ENCODE data around the gene DHTKD1. TPM values are rescaled to one million over a fixed set of nuclear protein-coding genes. Genes with fewer than 3 reads are reported as not detected.

Gene DHTKD1
- total and polyA plus RNA-seq, 4 donors, result 26.2 to 119 (median 43.0) TPM

DNA sequence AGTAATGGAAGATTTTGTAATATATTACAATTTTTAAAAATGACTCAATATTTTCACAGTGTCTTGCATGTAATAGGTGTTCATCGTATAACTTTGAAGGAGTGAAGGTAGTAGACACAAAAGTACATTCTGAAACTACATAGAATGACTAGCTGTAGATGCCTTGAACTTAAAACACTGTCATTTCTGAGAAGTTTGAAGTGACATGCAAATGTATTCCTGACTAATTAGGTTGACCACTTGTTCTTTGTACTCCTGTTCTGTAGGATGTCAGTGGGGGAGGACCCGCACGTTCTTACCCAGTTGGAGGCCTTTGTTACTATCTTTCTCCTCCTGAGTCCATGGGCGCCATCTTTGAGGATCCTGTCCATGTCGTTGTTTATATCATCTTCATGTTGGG is 91.9 kb downstream of the DHTKD1 start:
- no peaks in the 10 kb centered on the region for H3K27me3 ChIP-seq (ENCODE audit: control insufficient read depth in 4 of 4, insufficient read depth in 4 of 4, low read length in 3 of 4)
- no peak overlapping the region for H3K27ac ChIP-seq (ENCODE audit: low read depth in 1 of 2, low read length in 2 of 2)
- no peaks in the 10 kb centered on the region for H3K9me3 ChIP-seq (ENCODE audit: control insufficient read depth in 4 of 4, low read length in 3 of 4)
- no peak overlapping the region for H3K4me3 ChIP-seq (ENCODE audit: low read depth in 1 of 3, low read length in 3 of 3)
- H3K4me1 ChIP-seq (ENCODE audit: control insufficient read depth in 4 of 4, insufficient read depth in 4 of 4, low read length in 3 of 4), result peaks cover 3 to 28% (median 25%) of the 10 kb centered on the region in 4 donors
- TF ChIP-seq SP1 (IDR thresholded peaks at IDR 0.05) (no peak), JUND (IDR thresholded peaks at IDR 0.05) (no peak), TAF1 (conservative IDR thresholded peaks at IDR 0.05) (no peak), FOXA1 (IDR thresholded peaks at IDR 0.05) (no peak)
- TF ChIP-seq, protein P1, sequence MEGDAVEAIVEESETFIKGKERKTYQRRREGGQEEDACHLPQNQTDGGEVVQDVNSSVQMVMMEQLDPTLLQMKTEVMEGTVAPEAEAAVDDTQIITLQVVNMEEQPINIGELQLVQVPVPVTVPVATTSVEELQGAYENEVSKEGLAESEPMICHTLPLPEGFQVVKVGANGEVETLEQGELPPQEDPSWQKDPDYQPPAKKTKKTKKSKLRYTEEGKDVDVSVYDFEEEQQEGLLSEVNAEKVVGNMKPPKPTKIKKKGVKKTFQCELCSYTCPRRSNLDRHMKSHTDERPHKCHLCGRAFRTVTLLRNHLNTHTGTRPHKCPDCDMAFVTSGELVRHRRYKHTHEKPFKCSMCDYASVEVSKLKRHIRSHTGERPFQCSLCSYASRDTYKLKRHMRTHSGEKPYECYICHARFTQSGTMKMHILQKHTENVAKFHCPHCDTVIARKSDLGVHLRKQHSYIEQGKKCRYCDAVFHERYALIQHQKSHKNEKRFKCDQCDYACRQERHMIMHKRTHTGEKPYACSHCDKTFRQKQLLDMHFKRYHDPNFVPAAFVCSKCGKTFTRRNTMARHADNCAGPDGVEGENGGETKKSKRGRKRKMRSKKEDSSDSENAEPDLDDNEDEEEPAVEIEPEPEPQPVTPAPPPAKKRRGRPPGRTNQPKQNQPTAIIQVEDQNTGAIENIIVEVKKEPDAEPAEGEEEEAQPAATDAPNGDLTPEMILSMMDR (IDR thresholded peaks at IDR 0.05; ENCODE audit: low read depth, low read length, missing input control), result no peak
- TF ChIP-seq, protein P2, sequence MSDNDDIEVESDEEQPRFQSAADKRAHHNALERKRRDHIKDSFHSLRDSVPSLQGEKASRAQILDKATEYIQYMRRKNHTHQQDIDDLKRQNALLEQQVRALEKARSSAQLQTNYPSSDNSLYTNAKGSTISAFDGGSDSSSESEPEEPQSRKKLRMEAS (IDR thresholded peaks at IDR 0.05), result no peak
- TF ChIP-seq, protein P3, sequence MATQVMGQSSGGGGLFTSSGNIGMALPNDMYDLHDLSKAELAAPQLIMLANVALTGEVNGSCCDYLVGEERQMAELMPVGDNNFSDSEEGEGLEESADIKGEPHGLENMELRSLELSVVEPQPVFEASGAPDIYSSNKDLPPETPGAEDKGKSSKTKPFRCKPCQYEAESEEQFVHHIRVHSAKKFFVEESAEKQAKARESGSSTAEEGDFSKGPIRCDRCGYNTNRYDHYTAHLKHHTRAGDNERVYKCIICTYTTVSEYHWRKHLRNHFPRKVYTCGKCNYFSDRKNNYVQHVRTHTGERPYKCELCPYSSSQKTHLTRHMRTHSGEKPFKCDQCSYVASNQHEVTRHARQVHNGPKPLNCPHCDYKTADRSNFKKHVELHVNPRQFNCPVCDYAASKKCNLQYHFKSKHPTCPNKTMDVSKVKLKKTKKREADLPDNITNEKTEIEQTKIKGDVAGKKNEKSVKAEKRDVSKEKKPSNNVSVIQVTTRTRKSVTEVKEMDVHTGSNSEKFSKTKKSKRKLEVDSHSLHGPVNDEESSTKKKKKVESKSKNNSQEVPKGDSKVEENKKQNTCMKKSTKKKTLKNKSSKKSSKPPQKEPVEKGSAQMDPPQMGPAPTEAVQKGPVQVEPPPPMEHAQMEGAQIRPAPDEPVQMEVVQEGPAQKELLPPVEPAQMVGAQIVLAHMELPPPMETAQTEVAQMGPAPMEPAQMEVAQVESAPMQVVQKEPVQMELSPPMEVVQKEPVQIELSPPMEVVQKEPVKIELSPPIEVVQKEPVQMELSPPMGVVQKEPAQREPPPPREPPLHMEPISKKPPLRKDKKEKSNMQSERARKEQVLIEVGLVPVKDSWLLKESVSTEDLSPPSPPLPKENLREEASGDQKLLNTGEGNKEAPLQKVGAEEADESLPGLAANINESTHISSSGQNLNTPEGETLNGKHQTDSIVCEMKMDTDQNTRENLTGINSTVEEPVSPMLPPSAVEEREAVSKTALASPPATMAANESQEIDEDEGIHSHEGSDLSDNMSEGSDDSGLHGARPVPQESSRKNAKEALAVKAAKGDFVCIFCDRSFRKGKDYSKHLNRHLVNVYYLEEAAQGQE (IDR thresholded peaks at IDR 0.05), result no peak
- TF ChIP-seq, protein P4, sequence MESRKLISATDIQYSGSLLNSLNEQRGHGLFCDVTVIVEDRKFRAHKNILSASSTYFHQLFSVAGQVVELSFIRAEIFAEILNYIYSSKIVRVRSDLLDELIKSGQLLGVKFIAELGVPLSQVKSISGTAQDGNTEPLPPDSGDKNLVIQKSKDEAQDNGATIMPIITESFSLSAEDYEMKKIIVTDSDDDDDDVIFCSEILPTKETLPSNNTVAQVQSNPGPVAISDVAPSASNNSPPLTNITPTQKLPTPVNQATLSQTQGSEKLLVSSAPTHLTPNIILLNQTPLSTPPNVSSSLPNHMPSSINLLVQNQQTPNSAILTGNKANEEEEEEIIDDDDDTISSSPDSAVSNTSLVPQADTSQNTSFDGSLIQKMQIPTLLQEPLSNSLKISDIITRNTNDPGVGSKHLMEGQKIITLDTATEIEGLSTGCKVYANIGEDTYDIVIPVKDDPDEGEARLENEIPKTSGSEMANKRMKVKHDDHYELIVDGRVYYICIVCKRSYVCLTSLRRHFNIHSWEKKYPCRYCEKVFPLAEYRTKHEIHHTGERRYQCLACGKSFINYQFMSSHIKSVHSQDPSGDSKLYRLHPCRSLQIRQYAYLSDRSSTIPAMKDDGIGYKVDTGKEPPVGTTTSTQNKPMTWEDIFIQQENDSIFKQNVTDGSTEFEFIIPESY (IDR thresholded peaks at IDR 0.05), result no peak
- TF ChIP-seq, protein P5, sequence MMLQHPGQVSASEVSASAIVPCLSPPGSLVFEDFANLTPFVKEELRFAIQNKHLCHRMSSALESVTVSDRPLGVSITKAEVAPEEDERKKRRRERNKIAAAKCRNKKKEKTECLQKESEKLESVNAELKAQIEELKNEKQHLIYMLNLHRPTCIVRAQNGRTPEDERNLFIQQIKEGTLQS (IDR thresholded peaks at IDR 0.05), result no peak
- no peak overlapping the region for H3K9ac ChIP-seq (ENCODE audit: low read depth in 1 of 2, low read length in 2 of 2)
- no peak for DNase-seq (ENCODE audit: low spot score)
- peaks cover 1 to 15% (median 11%) of the 10 kb centered on the region in 4 donors for H3K36me3 ChIP-seq (ENCODE audit: control insufficient read depth in 4 of 4, insufficient read depth in 3 of 4, low read depth in 1 of 4, low read length in 3 of 4)
- WGBS, result 95% methylated on average over 5 of the region's 5 CpGs

DNA sequence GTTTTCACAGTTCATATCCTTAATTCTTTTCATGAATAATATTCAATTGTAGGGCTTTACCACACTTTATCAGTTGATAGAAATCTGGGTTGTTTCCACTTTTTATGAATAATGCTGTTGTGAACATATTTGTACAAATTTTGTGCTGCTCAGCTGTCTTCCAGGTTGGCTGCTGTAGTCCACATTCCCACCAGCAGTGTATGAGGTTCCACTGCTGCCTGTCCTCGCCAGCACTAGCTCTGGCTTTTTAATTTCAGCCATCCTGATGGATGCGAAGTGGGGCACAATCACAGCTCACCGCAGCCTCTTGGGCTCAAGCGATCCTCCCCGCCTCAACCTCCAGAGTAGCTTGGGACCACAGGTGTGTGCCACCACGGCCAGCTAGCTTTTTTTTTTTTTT is 94.2 kb downstream of the DHTKD1 start:
- 96% methylated on average over 6 of the region's 6 CpGs for WGBS
- no peaks in the 10 kb centered on the region for H3K27me3 ChIP-seq (ENCODE audit: control insufficient read depth in 4 of 4, insufficient read depth in 4 of 4, low read length in 3 of 4)
- H3K9ac ChIP-seq (ENCODE audit: low read depth in 1 of 2, low read length in 2 of 2), result no peak overlapping the region
- no peak overlapping the region for H3K27ac ChIP-seq (ENCODE audit: low read depth in 1 of 2, low read length in 2 of 2)
- H3K36me3 ChIP-seq (ENCODE audit: control insufficient read depth in 4 of 4, insufficient read depth in 3 of 4, low read depth in 1 of 4, low read length in 3 of 4), result peaks cover 8 to 27% (median 15%) of the 10 kb centered on the region in 4 donors
- H3K4me1 ChIP-seq (ENCODE audit: control insufficient read depth in 4 of 4, insufficient read depth in 4 of 4, low read length in 3 of 4), result peaks cover 1 to 28% (median 25%) of the 10 kb centered on the region in 4 donors
- no peak for DNase-seq (ENCODE audit: low spot score)
- no peaks in the 10 kb centered on the region for H3K9me3 ChIP-seq (ENCODE audit: control insufficient read depth in 4 of 4, low read length in 3 of 4)
- H3K4me3 ChIP-seq (ENCODE audit: low read depth in 1 of 3, low read length in 3 of 3), result no peak overlapping the region
- TF ChIP-seq, protein P3 (IDR thresholded peaks at IDR 0.05), result no peak
- TF ChIP-seq FOXA1 (IDR thresholded peaks at IDR 0.05), result no peak
- TF ChIP-seq JUND (IDR thresholded peaks at IDR 0.05), result no peak
- TF ChIP-seq TAF1 (conservative IDR thresholded peaks at IDR 0.05), result no peak
- no peak for TF ChIP-seq EGR1 (IDR thresholded peaks at IDR 0.05; ENCODE audit: low read depth in 2 of 2)
- no peak for TF ChIP-seq YY1 (IDR thresholded peaks at IDR 0.05)
- TF ChIP-seq, protein P4 (IDR thresholded peaks at IDR 0.05), result no peak
- TF ChIP-seq HNF4A (conservative IDR thresholded peaks at IDR 0.05), result no peak
- TF ChIP-seq, protein P1 (IDR thresholded peaks at IDR 0.05; ENCODE audit: low read depth, low read length, missing input control), result no peak

All from liver (tissue), 9 donors.